MM.1S (cell line): ENCODE results near the gene PABPC1L2A.
"Not testable (repeated sequence)": the region's sequence is repeated elsewhere in the genome, so short reads cannot be mapped to it uniquely, and the experiment has no call there.

ENCODE experiments used
- DNase-seq: peaks from one replicate; pipeline ENCODE4 v3.0.0-alpha.2; 2015
- H2AFZ ChIP-seq: fragments of 300-600 bp; sonication (generic); 2 replicates; pipeline ENCODE4 v1.6.0; 2016; ENCODE audit warnings: antibody characterized with exemption, low read length
- H3F3A ChIP-seq: fragments of 300-600 bp; sonication (generic); 2 replicates; pipeline ENCODE4 v1.6.1; 2016; ENCODE audit warnings: mild to moderate bottlenecking, antibody characterized with exemption, low read length, moderate library complexity, mixed read lengths; ENCODE audit not compliant: insufficient read depth
- H3K27ac ChIP-seq: fragments of 300-600 bp; sonication (generic); 2 replicates; pipeline ENCODE4 v1.5.1; 2016; ENCODE audit warnings: mild to moderate bottlenecking, low read length
- H3K27me3 ChIP-seq: fragments of 300-600 bp; sonication (generic); replicated peaks from 2 replicates; pipeline ENCODE4 v1.6.0; 2016; ENCODE audit warnings: low read length; ENCODE audit not compliant: insufficient read depth
- H3K36me3 ChIP-seq: fragments of 300-600 bp; sonication (generic); replicated peaks from 2 replicates; pipeline ENCODE4 v1.6.1; 2016; ENCODE audit warnings: mild to moderate bottlenecking, low read length, mixed read lengths; ENCODE audit not compliant: insufficient read depth
- H3K4me1 ChIP-seq: fragments of 300-600 bp; sonication (generic); 2 replicates; pipeline ENCODE4 v1.6.1; 2016; ENCODE audit warnings: low read length, mixed read lengths
- H3K4me2 ChIP-seq: fragments of 300-600 bp; sonication (generic); 2 replicates; pipeline ENCODE4 v1.6.0; 2016; ENCODE audit warnings: low read depth, low read length
- H3K4me3 ChIP-seq: fragments of 300-600 bp; sonication (generic); 2 replicates; pipeline ENCODE4 v1.5.1; 2016; ENCODE audit warnings: low read length, mixed read lengths
- H3K79me2 ChIP-seq: fragments of 300-600 bp; sonication (generic); 2 replicates; pipeline ENCODE4 v1.6.1; 2016; ENCODE audit warnings: mixed run types, low read length, mixed read lengths
- H3K9ac ChIP-seq: fragments of 300-600 bp; sonication (generic); 2 replicates; pipeline ENCODE4 v1.6.1; 2016; ENCODE audit warnings: low read length, mixed read lengths
- H3K9me2 ChIP-seq: fragments of 300-600 bp; sonication (generic); replicated peaks from 2 replicates; pipeline ENCODE4 v1.6.1; 2016; ENCODE audit warnings: mild to moderate bottlenecking, low read length, mixed read lengths; ENCODE audit not compliant: insufficient read depth
- H3K9me3 ChIP-seq: fragments of 300-600 bp; sonication (generic); replicated peaks from 2 replicates; pipeline ENCODE4 v1.6.1; 2016; ENCODE audit warnings: mild to moderate bottlenecking, low read length, mixed read lengths; ENCODE audit not compliant: insufficient read depth
- H4K20me1 ChIP-seq: fragments of 300-600 bp; sonication (generic); 2 replicates; pipeline ENCODE4 v1.6.1; 2016; ENCODE audit warnings: mild to moderate bottlenecking, low read length, moderate library complexity, mixed read lengths; ENCODE audit not compliant: insufficient read depth
- EZH2 ChIP-seq: fragments of 300-600 bp; sonication (generic); optimal IDR thresholded peaks from 2 replicates; pipeline ENCODE3; 2017; ENCODE audit warnings: low read depth, mild to moderate bottlenecking, antibody characterized with exemption, low read length, mixed read lengths
- EZH2phosphoT487 ChIP-seq: fragments of 300-600 bp; sonication (generic); IDR thresholded peaks from 2 replicates; pipeline ENCODE4 v1.6.1; 2018; ENCODE audit warnings: antibody characterized with exemption, low read length
- TF ChIP-seq, protein P1 (sequence below): fragments of 300-600 bp; sonication (generic); IDR thresholded peaks from 2 replicates; pipeline ENCODE4 v1.5.1; 2016; ENCODE audit warnings: antibody characterized with exemption, low read length, mixed read lengths

PABPC1L2A gene

DNA sequence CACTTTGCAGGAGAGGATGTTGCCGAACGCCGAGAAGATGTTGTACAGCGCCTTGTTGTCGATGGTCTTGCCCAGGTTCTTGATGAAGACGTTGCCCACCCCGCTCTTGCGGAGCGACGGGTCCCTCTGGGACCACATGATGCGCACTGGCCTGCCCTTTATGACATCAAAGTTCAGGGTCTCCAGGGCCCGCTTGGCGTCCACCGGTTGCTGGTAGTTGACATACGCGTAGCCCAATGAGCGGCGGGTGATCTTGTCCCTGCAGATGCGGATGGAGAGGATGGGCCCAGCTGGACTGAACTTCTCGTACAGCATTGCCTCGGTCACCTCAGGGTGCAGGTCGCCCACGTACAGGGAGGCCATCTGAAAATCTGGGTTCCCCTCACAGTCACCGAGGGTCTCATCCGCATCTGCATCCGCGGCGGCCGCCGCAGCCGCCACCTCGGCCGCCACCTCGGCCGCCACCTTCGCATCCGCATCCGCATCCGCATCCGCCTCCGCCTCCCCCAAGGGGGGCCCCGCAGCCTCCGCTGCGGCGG is at the start of gene PABPC1L2A:
TSS of gene PABPC1L2A (minus strand) at position 489 of the 539 bp plus-strand sequence. CDS start at position 363, 126 bp downstream.
- H3K9ac ChIP-seq, H4K20me1 ChIP-seq, H3K4me3 ChIP-seq, H3F3A ChIP-seq, H3K79me2 ChIP-seq, H3K27ac ChIP-seq, H3K4me1 ChIP-seq, H3K4me2 ChIP-seq, H2AFZ ChIP-seq, DNase-seq, H3K9me3 ChIP-seq, H3K27me3 ChIP-seq, H3K9me2 ChIP-seq, H3K36me3 ChIP-seq: not testable (repeated sequence)

DNA sequence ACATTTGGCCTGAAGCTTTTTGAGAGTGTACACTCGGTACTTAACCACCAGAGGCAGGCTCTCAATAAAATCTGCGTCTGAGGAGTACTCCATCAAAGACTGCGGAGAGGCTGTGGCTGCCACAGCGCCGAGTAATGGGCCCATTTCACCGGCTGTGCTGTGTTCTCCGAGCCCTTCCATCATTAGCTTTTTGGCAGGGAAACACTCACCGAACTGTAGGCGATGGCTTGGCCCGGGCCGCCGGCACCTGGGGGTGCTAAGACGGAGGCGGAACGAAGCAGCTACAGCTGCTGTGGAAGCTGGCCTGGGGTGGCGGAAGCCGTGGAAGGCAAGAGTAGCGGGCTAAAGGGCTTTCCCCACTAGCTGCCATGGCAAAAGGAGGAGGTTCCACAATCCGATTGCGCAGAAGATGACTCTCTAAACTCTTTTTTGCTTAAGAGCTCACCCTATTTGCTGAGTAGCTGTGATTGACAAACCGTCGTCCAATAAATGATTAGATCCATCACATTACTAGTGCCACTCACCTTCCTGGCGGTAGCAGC is 48.5 kb upstream of the PABPC1L2A start:
- DNase-seq = no peak
- H3K4me3 ChIP-seq = no peak overlapping the region

GRCh38 chrX:73126240-73126639 is 46.9 kb upstream of the PABPC1L2A start:
- H3K4me1 ChIP-seq = no peaks in the 10 kb centered on the region
- DNase-seq = no peak
- no peak overlapping the region for H2AFZ ChIP-seq
- no peaks in the 10 kb centered on the region for H3K9me3 ChIP-seq
- no peaks in the 10 kb centered on the region for H4K20me1 ChIP-seq
- no peak overlapping the region for H3K4me3 ChIP-seq
- H3K79me2 ChIP-seq = no peaks in the 10 kb centered on the region
- no peaks in the 10 kb centered on the region for H3K9me2 ChIP-seq
- H3F3A ChIP-seq = no peaks in the 10 kb centered on the region
- TF ChIP-seq, protein P1, sequence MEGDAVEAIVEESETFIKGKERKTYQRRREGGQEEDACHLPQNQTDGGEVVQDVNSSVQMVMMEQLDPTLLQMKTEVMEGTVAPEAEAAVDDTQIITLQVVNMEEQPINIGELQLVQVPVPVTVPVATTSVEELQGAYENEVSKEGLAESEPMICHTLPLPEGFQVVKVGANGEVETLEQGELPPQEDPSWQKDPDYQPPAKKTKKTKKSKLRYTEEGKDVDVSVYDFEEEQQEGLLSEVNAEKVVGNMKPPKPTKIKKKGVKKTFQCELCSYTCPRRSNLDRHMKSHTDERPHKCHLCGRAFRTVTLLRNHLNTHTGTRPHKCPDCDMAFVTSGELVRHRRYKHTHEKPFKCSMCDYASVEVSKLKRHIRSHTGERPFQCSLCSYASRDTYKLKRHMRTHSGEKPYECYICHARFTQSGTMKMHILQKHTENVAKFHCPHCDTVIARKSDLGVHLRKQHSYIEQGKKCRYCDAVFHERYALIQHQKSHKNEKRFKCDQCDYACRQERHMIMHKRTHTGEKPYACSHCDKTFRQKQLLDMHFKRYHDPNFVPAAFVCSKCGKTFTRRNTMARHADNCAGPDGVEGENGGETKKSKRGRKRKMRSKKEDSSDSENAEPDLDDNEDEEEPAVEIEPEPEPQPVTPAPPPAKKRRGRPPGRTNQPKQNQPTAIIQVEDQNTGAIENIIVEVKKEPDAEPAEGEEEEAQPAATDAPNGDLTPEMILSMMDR = no peak
- no peak for TF ChIP-seq EZH2
- no peak for TF ChIP-seq EZH2phosphoT487
- H3K27ac ChIP-seq = no peak overlapping the region
- no peak overlapping the region for H3K9ac ChIP-seq
- no peaks in the 10 kb centered on the region for H3K36me3 ChIP-seq
- H3K4me2 ChIP-seq = no peak overlapping the region
- H3K27me3 ChIP-seq = no peaks in the 10 kb centered on the region

More for the DNA sequence above, 48.5 kb upstream of the PABPC1L2A start:
- no peak overlapping the region for H2AFZ ChIP-seq
- H3K27ac ChIP-seq = no peak overlapping the region
- no peaks in the 10 kb centered on the region for H3F3A ChIP-seq
- no peak overlapping the region for H3K4me2 ChIP-seq
- H3K79me2 ChIP-seq = no peaks in the 10 kb centered on the region
- TF ChIP-seq EZH2 = no peak
- no peak for TF ChIP-seq EZH2phosphoT487
- TF ChIP-seq, protein P1 = no peak
- no peaks in the 10 kb centered on the region for H3K9me3 ChIP-seq
- H3K27me3 ChIP-seq = no peaks in the 10 kb centered on the region
- H4K20me1 ChIP-seq = no peaks in the 10 kb centered on the region
- no peaks in the 10 kb centered on the region for H3K36me3 ChIP-seq
- H3K9ac ChIP-seq = no peak overlapping the region
- H3K9me2 ChIP-seq = no peaks in the 10 kb centered on the region
- no peaks in the 10 kb centered on the region for H3K4me1 ChIP-seq

GRCh38 chrX:73099505-73099904 is 20.2 kb upstream of the PABPC1L2A start:
- H3K36me3 ChIP-seq, H3K4me3 ChIP-seq, H3K4me2 ChIP-seq, H3K27me3 ChIP-seq, H3K4me1 ChIP-seq, H3K27ac ChIP-seq, H3F3A ChIP-seq, H2AFZ ChIP-seq, H3K9me2 ChIP-seq, DNase-seq, H3K9me3 ChIP-seq, H3K9ac ChIP-seq, H4K20me1 ChIP-seq, H3K79me2 ChIP-seq: not testable (repeated sequence)

- not testable (repeated sequence) for H4K20me1 ChIP-seq, H3K4me1 ChIP-seq, H3K79me2 ChIP-seq, H3K9me3 ChIP-seq, H3K9me2 ChIP-seq, H2AFZ ChIP-seq, H3K27ac ChIP-seq, H3K4me2 ChIP-seq, H3F3A ChIP-seq, H3K4me3 ChIP-seq, H3K36me3 ChIP-seq, H3K9ac ChIP-seq, H3K27me3 ChIP-seq
- peak; percentile 15 for DNase-seq
Measured at GRCh38 chrX:73086766-73087165, 7.5 kb upstream of the PABPC1L2A start.

DNA sequence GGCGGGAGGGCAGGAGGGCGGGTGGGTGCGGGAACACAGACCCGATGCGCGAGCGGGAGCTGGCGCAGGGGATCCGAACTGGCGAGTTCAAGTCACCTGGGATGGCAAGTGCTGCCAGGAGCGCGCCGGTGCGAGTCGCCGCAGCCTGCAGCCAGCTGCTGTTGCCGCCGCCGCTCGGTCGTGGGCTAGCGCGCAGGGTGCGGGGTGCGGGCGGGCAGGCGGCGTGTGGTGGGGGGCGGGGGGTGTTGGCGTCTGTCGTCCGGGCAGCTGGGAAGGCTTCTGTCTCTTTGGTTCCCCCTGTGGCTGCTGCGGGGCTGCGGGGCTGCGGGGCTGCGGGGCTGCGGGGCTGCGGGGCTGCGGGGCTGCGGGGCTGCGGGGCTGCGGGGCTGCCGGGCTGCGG is 572 bp upstream of the PABPC1L2A start:
- H3K9ac ChIP-seq, H2AFZ ChIP-seq, H3K36me3 ChIP-seq: not testable (repeated sequence)

More for the DNA sequence above, 572 bp upstream of the PABPC1L2A start:
- H3K4me3 ChIP-seq, H3K9me2 ChIP-seq, H3K9me3 ChIP-seq, H3K4me2 ChIP-seq, H4K20me1 ChIP-seq, H3K79me2 ChIP-seq, H3K27ac ChIP-seq, DNase-seq, H3K27me3 ChIP-seq, H3F3A ChIP-seq, H3K4me1 ChIP-seq: not testable (repeated sequence)
